Muscle of leg (tissue), 16 donors: ENCODE data around the gene CASQ2. TPM values are rescaled to one million over a fixed set of nuclear protein-coding genes. Genes with fewer than 3 reads are reported as not detected.

Experiments
- DNase-seq: peaks from one replicate; pipeline ENCODE4 v3.0.0; 2013
- H3K27ac ChIP-seq: one replicate; pipeline ENCODE4 v1.5.1; 2013; ENCODE audit warnings: mild to moderate bottlenecking, low read length, control low read depth
- H3K27me3 ChIP-seq: one replicate; pipeline ENCODE4 v1.6.1; 2013; ENCODE audit warnings: low read length; ENCODE audit not compliant: control insufficient read depth, insufficient read depth
- H3K36me3 ChIP-seq: one replicate; pipeline ENCODE4 v1.6.1; 2013; ENCODE audit warnings: low read length; ENCODE audit not compliant: control insufficient read depth, insufficient read depth
- H3K4me1 ChIP-seq: one replicate; pipeline ENCODE4 v1.6.1; 2013; ENCODE audit warnings: low read length; ENCODE audit not compliant: control insufficient read depth, insufficient read depth
- H3K4me3 ChIP-seq: one replicate; pipeline ENCODE4 v1.5.1; 2013; ENCODE audit warnings: low read length, control low read depth
- H3K9me3 ChIP-seq: replicated peaks from 2 replicates; pipeline ENCODE4 v1.6.1; 2013; ENCODE audit warnings: low read depth, low read length; ENCODE audit not compliant: control insufficient read depth
- WGBS: methylation state at CpG from one replicate; pipeline ENCODE4 v1.1.5; 2013; ENCODE audit warnings: missing lambda C conversion rate; ENCODE audit not compliant: insufficient coverage; 5-methylcytosine and 5-hydroxymethylcytosine counted together
- long read RNA-seq, 11 donors: transcript quantifications; one replicate each; lab custom pipeline, GENCODE V29; 2026
- polyA plus RNA-seq, 8 donors: library from polyadenylated mRNA; unstranded; fragments of 120-200 nt; gene quantifications; one replicate each; pipeline versions ENCODE4 v1.2.1 to v1.2.3, GENCODE V29; 2013; ENCODE audit warnings: inconsistent platforms in 1 of 8, low replicate concordance in 1 of 8; ENCODE audit not compliant: insufficient read length in 8 of 8, insufficient read depth in 1 of 8
- total RNA-seq: library from RNA; stranded (reverse); fragments of 120-200 nt; gene quantifications from one replicate; pipeline ENCODE4 v1.2.4, GENCODE V29; 2013

CASQ2 gene
- total RNA-seq (606 TPM), polyA plus RNA-seq (100 to 1,000 TPM; 305 to 812 (median 614) TPM)
- long read RNA-seq, donor 1, transcript CASQ2-201 (11 exons, 2,674 nt), result major isoform, 83 of 101 reads
- long read RNA-seq, donor 1, partial matches to known transcripts, result 18 of 101 reads
- long read RNA-seq, donor 1, other reads (novel, unspliced or antisense), result 0 of 101 reads
- long read RNA-seq, donor 2, transcript CASQ2-201 (11 exons, 2,674 nt), result major isoform, 16 of 16 reads
- long read RNA-seq, donor 2, partial matches to known transcripts, result 0 of 16 reads
- long read RNA-seq, donor 2, other reads (novel, unspliced or antisense), result 0 of 16 reads
- long read RNA-seq, donor 3, transcript CASQ2-201 (11 exons, 2,674 nt), result major isoform, 266 of 365 reads
- long read RNA-seq, donor 3, partial matches to known transcripts, result 99 of 365 reads
- long read RNA-seq, donor 3, other reads (novel, unspliced or antisense), result 0 of 365 reads
- long read RNA-seq, donor 4, transcript CASQ2-201 (11 exons, 2,674 nt), result major isoform, 114 of 168 reads
- long read RNA-seq, donor 4, partial matches to known transcripts, result 54 of 168 reads
- long read RNA-seq, donor 4, other reads (novel, unspliced or antisense), result 0 of 168 reads
- long read RNA-seq, donor 5, transcript CASQ2-201 (11 exons, 2,674 nt), result major isoform, 299 of 413 reads
- long read RNA-seq, donor 5, partial matches to known transcripts, result 114 of 413 reads
- long read RNA-seq, donor 5, other reads (novel, unspliced or antisense), result 0 of 413 reads
- long read RNA-seq, donor 6, transcript CASQ2-201 (11 exons, 2,674 nt), result major isoform, 408 of 635 reads
- long read RNA-seq, donor 6, partial matches to known transcripts, result 217 of 635 reads
- long read RNA-seq, donor 6, other reads (novel, unspliced or antisense), result 10 of 635 reads
- long read RNA-seq, donor 7, transcript CASQ2-201 (11 exons, 2,674 nt), result major isoform, 205 of 309 reads
- long read RNA-seq, donor 7, partial matches to known transcripts, result 104 of 309 reads
- long read RNA-seq, donor 7, other reads (novel, unspliced or antisense), result 0 of 309 reads
- long read RNA-seq, donor 8, transcript CASQ2-201 (11 exons, 2,674 nt), result major isoform, 140 of 194 reads
- long read RNA-seq, donor 8, partial matches to known transcripts, result 54 of 194 reads
- long read RNA-seq, donor 8, other reads (novel, unspliced or antisense), result 0 of 194 reads
- long read RNA-seq, donor 9, transcript CASQ2-201 (11 exons, 2,674 nt), result major isoform, 201 of 326 reads
- long read RNA-seq, donor 9, partial matches to known transcripts, result 125 of 326 reads
- long read RNA-seq, donor 9, other reads (novel, unspliced or antisense), result 0 of 326 reads
- long read RNA-seq, donor 10, transcript CASQ2-201 (11 exons, 2,674 nt), result major isoform, 268 of 373 reads
- long read RNA-seq, donor 10, partial matches to known transcripts, result 100 of 373 reads
- long read RNA-seq, donor 10, other reads (novel, unspliced or antisense), result 5 of 373 reads
- long read RNA-seq, donor 11, transcript CASQ2-201 (11 exons, 2,674 nt), result major isoform, 174 of 247 reads
- long read RNA-seq, donor 11, partial matches to known transcripts, result 73 of 247 reads
- long read RNA-seq, donor 11, other reads (novel, unspliced or antisense), result 0 of 247 reads

GRCh38 chr1:115768549-115768948 is at the start of gene CASQ2:
TSS of gene CASQ2 (minus strand) at chr1:115768714. CDS start at chr1:115768541, 173 bp downstream.
- no peaks in the 10 kb centered on the region for H3K9me3 ChIP-seq
- H3K4me3 ChIP-seq, result peak within 1 kb of the TSS; percentile 45
- H3K4me1 ChIP-seq, result peaks cover 32% of the 10 kb centered on the region
- peak within 1 kb of the TSS; percentile 88 for H3K27ac ChIP-seq
- peak; percentile 78 for DNase-seq
- peaks cover 2% of the 10 kb centered on the region for H3K27me3 ChIP-seq
- peaks cover 1% of the 10 kb centered on the region for H3K36me3 ChIP-seq
- 50% methylated on average over 1 of the region's 8 CpGs for WGBS

- H3K27me3 ChIP-seq, result peaks cover 3% of the 10 kb centered on the region
These were observed 47.2 kb upstream of the CASQ2 start for GRCh38 chr1:115815694-115816093.

GRCh38 chr1:115814685-115815398 is 46.3 kb upstream of the CASQ2 start:
- no peaks in the 10 kb centered on the region for H3K4me1 ChIP-seq
- no peaks in the 10 kb centered on the region for H3K27me3 ChIP-seq
- no peak overlapping the region for H3K27ac ChIP-seq
- no peak for DNase-seq
- WGBS, result 82% methylated on average over 2 of the region's 4 CpGs
- no peaks in the 10 kb centered on the region for H3K36me3 ChIP-seq
- no peaks in the 10 kb centered on the region for H3K9me3 ChIP-seq
- no peak overlapping the region for H3K4me3 ChIP-seq

More at GRCh38 chr1:115815694-115816093, 47.2 kb upstream of the CASQ2 start:
- no peak for DNase-seq
- Histone ChIP-seq H3K27ac (no peak overlapping the region), H3K9me3 (no peaks in the 10 kb centered on the region), H3K36me3 (no peaks in the 10 kb centered on the region), H3K4me3 (no peak overlapping the region), H3K4me1 (no peaks in the 10 kb centered on the region)
- no CpG with 5 or more reads among the region's 3 CpGs for WGBS

DNA sequence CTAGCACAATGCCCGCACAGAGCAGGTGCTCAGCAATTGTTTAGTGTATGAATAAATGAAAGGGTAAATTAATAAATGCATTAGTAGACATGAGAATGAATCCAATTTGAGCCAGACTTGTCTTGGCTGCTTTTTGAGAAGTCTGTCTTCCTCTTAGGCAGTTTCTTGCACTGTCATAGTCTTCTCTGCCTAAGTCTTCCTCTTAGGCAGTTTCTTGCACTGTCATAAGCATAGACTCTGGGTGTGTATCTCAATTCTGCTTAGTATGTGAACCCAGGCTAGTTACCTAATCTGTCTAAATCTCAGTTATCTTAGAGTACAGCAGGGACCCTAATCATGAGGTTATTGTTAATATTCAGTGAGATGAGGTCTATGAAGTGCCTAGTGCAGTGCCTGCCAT is 45.2 kb upstream of the CASQ2 start:
- Histone ChIP-seq H3K36me3 (no peaks in the 10 kb centered on the region), H3K4me3 (no peak overlapping the region), H3K27me3 (no peaks in the 10 kb centered on the region), H3K9me3 (no peaks in the 10 kb centered on the region), H3K4me1 (no peaks in the 10 kb centered on the region), H3K27ac (no peak overlapping the region)
- no peak for DNase-seq
- WGBS, result no CpG with 5 or more reads among the region's 1 CpG

- no peak overlapping the region for H3K27ac ChIP-seq
- no peaks in the 10 kb centered on the region for H3K36me3 ChIP-seq
- DNase-seq, result no peak
- H3K4me3 ChIP-seq, result no peak overlapping the region
- WGBS, result 53% methylated on average over 1 of the region's 3 CpGs
- H3K9me3 ChIP-seq, result no peaks in the 10 kb centered on the region
- H3K27me3 ChIP-seq, result no peaks in the 10 kb centered on the region
- H3K4me1 ChIP-seq, result no peaks in the 10 kb centered on the region
These were observed 42.8 kb upstream of the CASQ2 start for GRCh38 chr1:115811140-115811828.

GRCh38 chr1:115810609-115811008 is 42.1 kb upstream of the CASQ2 start:
- no peaks in the 10 kb centered on the region for H3K36me3 ChIP-seq
- no peak overlapping the region for H3K4me3 ChIP-seq
- no peaks in the 10 kb centered on the region for H3K4me1 ChIP-seq
- no peaks in the 10 kb centered on the region for H3K9me3 ChIP-seq
- no peaks in the 10 kb centered on the region for H3K27me3 ChIP-seq
- WGBS, result 100% methylated on average over 1 of the region's 2 CpGs
- no peak for DNase-seq
- no peak overlapping the region for H3K27ac ChIP-seq

GRCh38 chr1:115809847-115810246 is 41.3 kb upstream of the CASQ2 start:
- no peak for DNase-seq
- Histone ChIP-seq H3K27ac (no peak overlapping the region), H3K4me3 (no peak overlapping the region), H3K36me3 (no peaks in the 10 kb centered on the region), H3K4me1 (no peaks in the 10 kb centered on the region), H3K9me3 (no peaks in the 10 kb centered on the region), H3K27me3 (no peaks in the 10 kb centered on the region)
- WGBS, result no CpG with 5 or more reads among the region's 2 CpGs

- Histone ChIP-seq H3K27me3 (no peaks in the 10 kb centered on the region), H3K4me3 (no peak overlapping the region), H3K9me3 (no peaks in the 10 kb centered on the region), H3K4me1 (no peaks in the 10 kb centered on the region), H3K36me3 (no peaks in the 10 kb centered on the region), H3K27ac (no peak overlapping the region)
- no peak for DNase-seq
These were observed 40.6 kb upstream of the CASQ2 start for GRCh38 chr1:115809076-115809475.
